ENCODE results near the gene PNMA6F. TPM values are rescaled to one million over a fixed set of nuclear protein-coding genes. Genes with fewer than 3 reads are reported as not detected.

Gene PNMA6F
- total RNA-seq, 1 donor from 2014 or later, result not detected

- Histone ChIP-seq H3K4me3 (ENCODE audit: low read depth, low read length) (no peak overlapping the region), H3K27me3 (ENCODE audit: control insufficient read depth, insufficient read depth, low read length) (no peaks in the 10 kb centered on the region), H3K36me3 (ENCODE audit: control insufficient read depth, insufficient read depth, low read length) (no peaks in the 10 kb centered on the region)
- no peak for TF ChIP-seq CTCF (IDR thresholded peaks at IDR 0.05; ENCODE audit: insufficient read depth, low read length, poor library complexity, severe bottlenecking)
- no peak for DNase-seq (ENCODE audit: low read depth)
Observed at GRCh38 chrX:153339662-153340061, 18.1 kb upstream of the PNMA6F start.

- no peak for TF ChIP-seq CTCF (IDR thresholded peaks at IDR 0.05; ENCODE audit: insufficient read depth, low read length, poor library complexity, severe bottlenecking)
- Histone ChIP-seq H3K36me3 (ENCODE audit: control insufficient read depth, insufficient read depth, low read length) (no peaks in the 10 kb centered on the region), H3K27me3 (ENCODE audit: control insufficient read depth, insufficient read depth, low read length) (no peaks in the 10 kb centered on the region), H3K4me3 (ENCODE audit: low read depth, low read length) (no peak overlapping the region)
- DNase-seq (ENCODE audit: low read depth), result no peak
Observed at GRCh38 chrX:153338836-153339235, 17.3 kb upstream of the PNMA6F start.

DNA sequence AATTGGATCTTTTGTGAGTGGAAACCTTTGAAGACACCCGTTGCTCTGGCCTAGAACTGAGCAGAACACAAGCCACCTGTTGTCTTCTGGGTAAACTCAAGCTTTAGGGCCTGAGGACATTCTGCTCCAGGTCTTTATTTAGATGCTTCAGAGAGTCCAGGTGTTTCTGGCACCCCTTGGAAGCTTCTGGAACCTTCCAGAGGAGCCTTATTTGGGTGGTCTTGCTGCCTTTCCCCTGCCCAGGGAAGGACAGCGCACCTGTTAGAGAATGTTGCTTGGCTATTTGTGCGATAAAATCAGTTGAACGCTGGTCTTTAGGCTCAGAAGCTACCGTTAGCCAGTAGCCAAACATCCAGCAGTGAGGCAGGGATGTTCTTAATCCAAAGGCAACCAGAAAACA is 15.4 kb upstream of the PNMA6F start:
- DNase-seq (ENCODE audit: low read depth), result no peak

GRCh38 chrX:153336121-153336894 is 14.7 kb upstream of the PNMA6F start:
- TF ChIP-seq CTCF (IDR thresholded peaks at IDR 0.05; ENCODE audit: insufficient read depth, low read length, poor library complexity, severe bottlenecking), result no peak
- Histone ChIP-seq H3K27me3 (ENCODE audit: control insufficient read depth, insufficient read depth, low read length) (no peaks in the 10 kb centered on the region), H3K36me3 (ENCODE audit: control insufficient read depth, insufficient read depth, low read length) (no peaks in the 10 kb centered on the region), H3K4me3 (ENCODE audit: low read depth, low read length) (no peak overlapping the region)
- no peak for DNase-seq (ENCODE audit: low read depth)

More for the DNA sequence above, 15.4 kb upstream of the PNMA6F start:
- no peak for TF ChIP-seq CTCF (IDR thresholded peaks at IDR 0.05; ENCODE audit: insufficient read depth, low read length, poor library complexity, severe bottlenecking)
- Histone ChIP-seq H3K4me3 (ENCODE audit: low read depth, low read length) (no peak overlapping the region), H3K27me3 (ENCODE audit: control insufficient read depth, insufficient read depth, low read length) (no peaks in the 10 kb centered on the region), H3K36me3 (ENCODE audit: control insufficient read depth, insufficient read depth, low read length) (no peaks in the 10 kb centered on the region)

- no peak for DNase-seq (ENCODE audit: low read depth)
- Histone ChIP-seq H3K4me3 (ENCODE audit: low read depth, low read length) (peak overlapping the region; percentile 75), H3K36me3 (ENCODE audit: control insufficient read depth, insufficient read depth, low read length) (no peaks in the 10 kb centered on the region), H3K27me3 (ENCODE audit: control insufficient read depth, insufficient read depth, low read length) (no peaks in the 10 kb centered on the region)
- no peak for TF ChIP-seq CTCF (IDR thresholded peaks at IDR 0.05; ENCODE audit: insufficient read depth, low read length, poor library complexity, severe bottlenecking)
Observed at GRCh38 chrX:153334654-153335295, 13.2 kb upstream of the PNMA6F start.
